Endothelial cell of umbilical vein (primary cell): ENCODE results near the gene SLC1A4.

Experiments
- EZH2 ChIP-seq: IDR thresholded peaks from 2 replicates; pipeline ENCODE4 v1.6.1; 2012; ENCODE audit warnings: borderline replicate concordance, low read depth, mild to moderate bottlenecking, moderate library complexity, low read length, inconsistent platforms; ENCODE audit not compliant: severe bottlenecking
- JUN ChIP-seq: IDR thresholded peaks from 2 replicates; pipeline ENCODE4 v1.6.1; 2011; ENCODE audit warnings: borderline replicate concordance, low read depth; ENCODE audit not compliant: insufficient read length, insufficient read depth
- POLR2A ChIP-seq: IDR thresholded peaks from 2 replicates; pipeline ENCODE4 v1.6.1; 2012; ENCODE audit warnings: low read depth, mild to moderate bottlenecking, control low read depth, low read length
- TF ChIP-seq, protein P1 (sequence below), 2 donors: IDR thresholded peaks; 1 replicate in 1 of 2; 2 replicates in 1 of 2; pipeline ENCODE4 v1.5.1; 2011; ENCODE audit warnings: low read length in 2 of 2, mild to moderate bottlenecking in 2 of 2, moderate library complexity in 2 of 2, control low read depth in 1 of 2, inconsistent platforms in 1 of 2, low read depth in 1 of 2; ENCODE audit not compliant: insufficient read depth in 1 of 2; ENCODE audit errors: extremely low read depth in 1 of 2

- TF ChIP-seq, protein P1, sequence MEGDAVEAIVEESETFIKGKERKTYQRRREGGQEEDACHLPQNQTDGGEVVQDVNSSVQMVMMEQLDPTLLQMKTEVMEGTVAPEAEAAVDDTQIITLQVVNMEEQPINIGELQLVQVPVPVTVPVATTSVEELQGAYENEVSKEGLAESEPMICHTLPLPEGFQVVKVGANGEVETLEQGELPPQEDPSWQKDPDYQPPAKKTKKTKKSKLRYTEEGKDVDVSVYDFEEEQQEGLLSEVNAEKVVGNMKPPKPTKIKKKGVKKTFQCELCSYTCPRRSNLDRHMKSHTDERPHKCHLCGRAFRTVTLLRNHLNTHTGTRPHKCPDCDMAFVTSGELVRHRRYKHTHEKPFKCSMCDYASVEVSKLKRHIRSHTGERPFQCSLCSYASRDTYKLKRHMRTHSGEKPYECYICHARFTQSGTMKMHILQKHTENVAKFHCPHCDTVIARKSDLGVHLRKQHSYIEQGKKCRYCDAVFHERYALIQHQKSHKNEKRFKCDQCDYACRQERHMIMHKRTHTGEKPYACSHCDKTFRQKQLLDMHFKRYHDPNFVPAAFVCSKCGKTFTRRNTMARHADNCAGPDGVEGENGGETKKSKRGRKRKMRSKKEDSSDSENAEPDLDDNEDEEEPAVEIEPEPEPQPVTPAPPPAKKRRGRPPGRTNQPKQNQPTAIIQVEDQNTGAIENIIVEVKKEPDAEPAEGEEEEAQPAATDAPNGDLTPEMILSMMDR (IDR thresholded peaks at IDR 0.05; ENCODE audit: extremely low read depth in 1 of 2, insufficient read depth in 1 of 2, low read depth in 1 of 2, low read length in 2 of 2) = no peak
- no peak for TF ChIP-seq POLR2A
- no peak for TF ChIP-seq EZH2
- no peak for TF ChIP-seq JUN
Observed at GRCh38 chr2:64941801-64942200, 47.4 kb upstream of the SLC1A4 start.
